ENCODE results near the gene IDE.

The IDE gene

DNA sequence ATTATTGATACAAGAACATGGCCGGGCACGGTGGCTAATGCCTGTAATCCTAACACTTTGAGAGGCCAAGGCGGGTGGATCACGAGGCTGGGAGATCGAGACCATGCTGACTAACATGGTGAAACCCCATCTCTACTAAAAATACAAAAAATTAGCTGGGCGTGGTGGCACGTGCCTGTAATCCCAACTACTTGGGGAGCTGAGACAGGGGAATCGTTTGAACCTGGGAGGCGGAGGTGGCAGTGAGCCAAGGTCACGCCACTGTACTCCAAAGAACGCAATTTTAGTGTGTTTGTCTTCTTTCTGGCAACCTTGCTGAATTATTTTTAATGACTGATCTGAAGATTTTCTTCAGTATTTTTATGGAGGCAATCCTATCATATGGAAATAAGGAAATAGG, 46.2 kb downstream of the IDE start:
- DNase-seq (ENCODE audit: low read depth): no peak
- TF ChIP-seq, protein P1, sequence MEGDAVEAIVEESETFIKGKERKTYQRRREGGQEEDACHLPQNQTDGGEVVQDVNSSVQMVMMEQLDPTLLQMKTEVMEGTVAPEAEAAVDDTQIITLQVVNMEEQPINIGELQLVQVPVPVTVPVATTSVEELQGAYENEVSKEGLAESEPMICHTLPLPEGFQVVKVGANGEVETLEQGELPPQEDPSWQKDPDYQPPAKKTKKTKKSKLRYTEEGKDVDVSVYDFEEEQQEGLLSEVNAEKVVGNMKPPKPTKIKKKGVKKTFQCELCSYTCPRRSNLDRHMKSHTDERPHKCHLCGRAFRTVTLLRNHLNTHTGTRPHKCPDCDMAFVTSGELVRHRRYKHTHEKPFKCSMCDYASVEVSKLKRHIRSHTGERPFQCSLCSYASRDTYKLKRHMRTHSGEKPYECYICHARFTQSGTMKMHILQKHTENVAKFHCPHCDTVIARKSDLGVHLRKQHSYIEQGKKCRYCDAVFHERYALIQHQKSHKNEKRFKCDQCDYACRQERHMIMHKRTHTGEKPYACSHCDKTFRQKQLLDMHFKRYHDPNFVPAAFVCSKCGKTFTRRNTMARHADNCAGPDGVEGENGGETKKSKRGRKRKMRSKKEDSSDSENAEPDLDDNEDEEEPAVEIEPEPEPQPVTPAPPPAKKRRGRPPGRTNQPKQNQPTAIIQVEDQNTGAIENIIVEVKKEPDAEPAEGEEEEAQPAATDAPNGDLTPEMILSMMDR (IDR thresholded peaks at IDR 0.05; ENCODE audit: insufficient read depth, low read depth, low read length, missing control alignments): no peak
- H3K4me3 ChIP-seq (ENCODE audit: low read length): no peak overlapping the region

DNA sequence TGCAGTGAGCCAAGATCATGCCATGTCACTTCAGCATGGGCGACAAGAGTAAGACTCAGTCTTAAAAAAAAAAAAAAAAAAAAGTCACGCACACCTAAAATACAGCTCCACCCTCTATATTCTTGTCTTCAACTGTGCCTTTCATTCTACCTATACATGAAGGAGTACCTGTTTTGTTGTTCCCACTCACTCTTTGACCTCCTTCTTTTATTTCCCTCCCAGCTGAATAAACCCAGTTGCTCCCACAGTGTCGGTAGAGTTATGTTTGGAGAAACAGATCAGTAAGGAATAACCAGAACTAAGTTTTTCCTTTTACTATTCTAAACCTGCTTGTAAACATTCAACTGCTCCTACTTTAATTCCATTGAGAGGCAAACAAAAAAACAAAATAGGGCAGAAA, 50.3 kb downstream of the IDE start:
- no peak for DNase-seq (ENCODE audit: low read depth)
- no peak overlapping the region for H3K4me3 ChIP-seq (ENCODE audit: low read length)
- TF ChIP-seq, protein P1 (IDR thresholded peaks at IDR 0.05; ENCODE audit: insufficient read depth, low read depth, low read length, missing control alignments): no peak

DNA sequence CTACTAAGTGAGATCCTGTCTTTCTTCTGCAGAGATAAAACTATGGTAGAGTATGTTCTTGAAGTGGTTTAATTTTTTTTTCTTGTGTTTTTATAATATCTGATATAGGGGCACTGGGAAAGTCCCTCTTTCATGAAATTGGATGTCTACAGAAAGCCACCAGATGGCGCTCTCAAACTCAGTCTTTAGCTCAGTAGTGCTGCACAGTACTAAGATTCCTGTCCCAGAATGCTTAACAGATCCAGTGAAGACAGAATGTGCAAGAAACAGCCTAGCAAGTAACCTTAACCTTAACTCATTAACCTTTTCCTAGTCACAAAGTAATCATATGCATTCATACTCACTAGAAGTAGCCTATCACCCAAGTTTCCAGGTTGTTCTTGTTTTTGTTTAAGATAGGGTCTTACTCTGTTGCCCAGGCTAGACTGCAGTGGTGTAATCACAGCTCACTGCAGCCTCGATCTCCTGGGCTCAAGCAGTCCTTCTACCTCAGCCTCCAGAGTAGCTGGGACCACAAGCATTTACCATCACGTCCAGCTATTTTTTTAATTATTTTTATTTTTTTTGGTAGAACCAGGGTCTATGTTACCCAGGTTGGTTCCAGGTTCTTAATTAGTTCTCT, 56.7 kb downstream of the IDE start:
- H3K4me3 ChIP-seq (ENCODE audit: low read length): no peak overlapping the region
- DNase-seq (ENCODE audit: low read depth): peak; percentile 78
- TF ChIP-seq, protein P1 (IDR thresholded peaks at IDR 0.05; ENCODE audit: insufficient read depth, low read depth, low read length, missing control alignments): peak; percentile 84

DNA sequence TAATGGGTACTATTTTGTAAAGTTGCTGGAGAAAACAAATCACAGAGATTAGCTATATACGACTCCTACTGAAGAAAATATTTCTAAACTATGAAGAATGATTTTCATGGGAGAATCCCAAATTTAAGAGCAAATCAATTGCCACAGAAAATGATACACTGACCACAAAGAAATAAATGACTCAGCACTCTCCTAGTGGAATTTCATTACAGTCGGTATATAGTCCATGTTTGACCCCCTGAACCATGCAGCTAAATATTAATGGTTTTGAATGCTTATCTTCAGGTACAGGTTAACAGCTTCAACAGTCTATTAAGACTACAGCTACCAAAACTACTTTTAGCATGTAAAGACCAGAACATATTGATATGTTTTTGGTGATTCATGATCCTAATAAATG, 65.0 kb downstream of the IDE start:
- DNase-seq (ENCODE audit: low read depth): no peak
- no peak overlapping the region for H3K4me3 ChIP-seq (ENCODE audit: low read length)
- TF ChIP-seq, protein P1 (IDR thresholded peaks at IDR 0.05; ENCODE audit: insufficient read depth, low read depth, low read length, missing control alignments): no peak

DNA sequence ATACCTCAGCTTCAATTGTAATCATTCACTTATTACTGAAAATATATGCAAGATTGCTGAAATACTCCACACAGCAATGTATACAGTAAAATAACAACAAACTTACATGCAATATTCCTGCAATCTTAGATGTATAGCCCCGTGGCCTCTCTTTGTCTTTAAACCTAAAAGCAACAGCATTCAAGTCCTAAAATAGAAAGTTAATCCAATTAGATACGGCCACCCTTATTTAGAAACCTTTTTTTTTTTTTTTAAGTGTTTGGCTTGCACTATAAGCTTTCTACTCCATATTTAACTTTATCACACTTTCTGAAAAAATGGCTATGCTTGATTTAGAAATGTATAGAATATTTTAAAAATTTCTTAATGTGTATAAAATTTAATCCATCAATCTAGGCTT, 67.6 kb downstream of the IDE start:
- H3K4me3 ChIP-seq (ENCODE audit: low read length): no peak overlapping the region
- TF ChIP-seq, protein P1 (IDR thresholded peaks at IDR 0.05; ENCODE audit: insufficient read depth, low read depth, low read length, missing control alignments): no peak
- no peak for DNase-seq (ENCODE audit: low read depth)

DNA sequence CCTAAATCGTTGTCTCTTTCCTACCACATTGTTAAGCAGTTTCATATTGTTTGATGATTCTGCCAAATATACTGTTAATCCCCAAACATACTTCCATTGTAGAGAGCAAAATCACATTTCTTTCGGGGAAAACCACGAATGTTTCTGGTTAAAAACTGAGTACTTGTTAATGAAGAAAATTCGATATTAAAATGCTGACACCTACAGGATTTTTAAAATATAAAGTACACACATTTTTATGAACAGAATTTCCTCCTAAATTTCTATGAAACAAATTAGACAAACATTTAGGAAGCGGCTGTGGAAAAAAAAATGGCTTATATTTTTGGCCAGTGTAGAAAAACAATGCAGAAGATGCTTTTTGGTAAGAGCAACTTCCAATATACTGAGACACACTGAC, 68.8 kb downstream of the IDE start:
- DNase-seq (ENCODE audit: low read depth): no peak
- no peak overlapping the region for H3K4me3 ChIP-seq (ENCODE audit: low read length)

More for the DNA sequence above, 68.8 kb downstream of the IDE start:
- TF ChIP-seq, protein P1 (IDR thresholded peaks at IDR 0.05; ENCODE audit: insufficient read depth, low read depth, low read length, missing control alignments): no peak

All from epithelial cell of esophagus (primary cell).